GM12801 (cell line): ENCODE measurements around the gene SNX15.

Experiments
- CTCF ChIP-seq: IDR thresholded peaks from one replicate; pipeline ENCODE4 v1.5.1; 2011; ENCODE audit warnings: control low read depth; ENCODE audit not compliant: insufficient read length; ENCODE audit errors: extremely low read depth

The SNX15 gene

DNA sequence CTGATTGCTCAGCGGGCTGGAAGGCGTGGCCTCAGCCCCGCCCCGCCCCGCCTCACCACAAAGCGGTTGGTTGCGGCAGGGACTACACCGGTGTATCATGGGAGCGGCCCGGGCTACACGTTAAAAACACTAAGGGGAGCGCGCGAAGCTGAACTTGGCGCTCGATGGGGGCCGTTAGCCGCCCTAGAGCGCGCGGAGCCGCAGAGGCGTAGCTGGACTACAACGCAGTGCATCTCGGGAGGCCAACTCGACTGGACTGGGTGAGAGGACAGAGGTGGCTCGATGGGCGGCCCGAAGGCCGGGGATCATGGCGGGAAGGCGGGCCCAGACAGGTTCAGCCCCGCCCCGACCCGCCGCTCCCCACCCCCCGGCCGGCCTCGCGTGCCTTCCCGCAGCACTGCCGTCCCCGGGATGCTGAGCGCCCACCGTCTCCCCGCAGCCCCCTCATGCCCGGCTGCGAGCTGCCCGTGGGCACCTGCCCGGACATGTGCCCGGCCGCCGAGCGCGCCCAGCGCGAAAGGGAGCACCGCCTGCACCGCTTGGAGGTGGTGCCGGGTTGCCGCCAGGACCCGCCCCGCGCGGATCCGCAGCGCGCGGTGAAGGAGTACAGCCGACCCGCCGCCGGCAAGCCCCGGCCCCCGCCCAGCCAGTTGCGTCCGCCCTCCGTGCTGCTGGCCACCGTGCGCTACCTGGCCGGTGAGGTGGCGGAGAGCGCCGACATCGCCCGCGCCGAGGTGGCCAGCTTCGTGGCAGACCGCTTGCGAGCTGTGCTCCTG lies 13.8 kb downstream of the SNX15 start, which contains the start of gene SAC3D1:
Gene SAC3D1 (plus strand): TSS at position 364 of the 776 bp plus-strand sequence. CDS start 83 bp downstream, at position 447.
- TF ChIP-seq CTCF, result no peak

- no peak for TF ChIP-seq CTCF
These were observed 15.7 kb downstream of the SNX15 start for GRCh38 chr11:65042891-65043290.

DNA sequence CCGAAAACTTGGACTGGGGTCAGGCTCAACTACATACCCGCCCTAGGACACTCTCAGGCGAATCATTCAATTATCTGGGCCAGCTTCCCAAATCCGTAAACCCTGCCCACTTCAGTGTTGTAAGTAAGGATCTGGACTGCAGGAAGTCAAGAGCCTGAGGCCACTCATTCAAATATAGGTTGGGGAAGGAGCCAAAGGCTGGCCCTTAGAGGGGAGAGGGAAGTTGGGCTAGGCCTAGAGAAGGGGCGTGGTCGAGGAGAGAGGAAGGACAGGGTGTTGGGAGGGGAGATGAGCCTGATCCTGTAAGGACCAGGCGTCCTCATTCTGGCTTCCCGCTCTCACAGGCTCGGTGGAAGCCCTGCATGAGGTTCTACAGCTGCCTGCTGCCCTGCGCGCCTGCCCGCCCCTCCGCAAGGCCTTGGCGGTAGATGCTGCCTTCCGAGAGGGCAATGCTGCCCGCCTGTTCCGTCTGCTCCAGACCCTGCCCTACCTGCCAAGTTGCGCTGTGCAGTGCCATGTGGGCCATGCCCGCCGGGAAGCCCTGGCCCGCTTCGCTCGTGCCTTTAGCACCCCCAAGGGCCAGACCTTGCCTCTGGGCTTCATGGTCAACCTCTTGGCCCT lies 16.8 kb downstream of the SNX15 start:
- TF ChIP-seq CTCF, result no peak

- no peak for TF ChIP-seq CTCF
These were observed 17.8 kb downstream of the SNX15 start for GRCh38 chr11:65045061-65045460.

DNA sequence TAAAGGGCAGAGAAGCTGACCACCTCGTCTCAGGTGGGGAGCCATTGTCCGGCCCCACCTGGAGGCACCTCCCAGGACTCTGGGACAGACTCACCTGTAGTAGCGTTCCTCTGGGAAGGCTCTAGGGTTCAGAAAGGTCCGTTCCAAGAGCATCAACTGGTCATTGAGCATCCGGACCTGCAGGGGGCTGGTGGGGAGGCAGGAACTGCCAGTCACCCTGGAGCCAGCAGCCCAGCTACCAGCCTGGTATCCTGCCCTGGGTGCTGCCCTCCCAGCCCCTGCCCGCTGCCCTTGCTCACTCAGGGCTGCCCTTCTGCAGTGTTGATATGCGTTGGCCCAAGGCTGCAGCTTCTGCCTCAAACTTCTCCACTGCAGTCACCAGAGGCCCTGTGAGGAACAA lies 18.5 kb downstream of the SNX15 start:
- no peak for TF ChIP-seq CTCF

- TF ChIP-seq CTCF, result no peak
These were observed 20.6 kb downstream of the SNX15 start for GRCh38 chr11:65047581-65048422.

- TF ChIP-seq CTCF, result no peak
These were observed 24.2 kb downstream of the SNX15 start for GRCh38 chr11:65051398-65051858.
